LNCAP (cell line): ENCODE results near the gene DCTN4.
A peak's percentile ranks its signal among the peaks of the same experiment; 100 is the strongest.

Experiments
- TF ChIP-seq, protein P1 (sequence below): fragments of 450-650 bp; IDR thresholded peaks from 2 replicates; pipeline ENCODE4 v1.5.1; 2017; ENCODE audit warnings: mild to moderate bottlenecking

Gene DCTN4

DNA sequence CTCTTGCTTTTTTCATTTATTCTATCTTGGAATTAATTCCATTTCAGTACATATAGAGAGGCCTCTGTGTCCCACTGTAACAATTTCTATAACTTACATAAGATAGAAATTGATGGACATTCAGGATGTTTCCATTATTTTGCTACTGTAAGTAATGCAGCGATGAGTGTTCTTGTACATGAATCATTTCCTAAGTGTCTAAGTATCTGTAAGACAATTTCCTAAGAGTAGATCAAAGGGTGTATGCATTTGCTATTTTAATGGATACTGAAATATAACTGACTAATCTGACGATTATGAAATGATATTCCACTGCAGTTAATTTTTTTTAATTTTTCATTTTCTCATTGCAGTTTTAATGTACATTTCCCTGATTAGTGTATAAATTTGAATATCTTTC lies 35.0 kb downstream of the DCTN4 start:
- TF ChIP-seq, protein P1, sequence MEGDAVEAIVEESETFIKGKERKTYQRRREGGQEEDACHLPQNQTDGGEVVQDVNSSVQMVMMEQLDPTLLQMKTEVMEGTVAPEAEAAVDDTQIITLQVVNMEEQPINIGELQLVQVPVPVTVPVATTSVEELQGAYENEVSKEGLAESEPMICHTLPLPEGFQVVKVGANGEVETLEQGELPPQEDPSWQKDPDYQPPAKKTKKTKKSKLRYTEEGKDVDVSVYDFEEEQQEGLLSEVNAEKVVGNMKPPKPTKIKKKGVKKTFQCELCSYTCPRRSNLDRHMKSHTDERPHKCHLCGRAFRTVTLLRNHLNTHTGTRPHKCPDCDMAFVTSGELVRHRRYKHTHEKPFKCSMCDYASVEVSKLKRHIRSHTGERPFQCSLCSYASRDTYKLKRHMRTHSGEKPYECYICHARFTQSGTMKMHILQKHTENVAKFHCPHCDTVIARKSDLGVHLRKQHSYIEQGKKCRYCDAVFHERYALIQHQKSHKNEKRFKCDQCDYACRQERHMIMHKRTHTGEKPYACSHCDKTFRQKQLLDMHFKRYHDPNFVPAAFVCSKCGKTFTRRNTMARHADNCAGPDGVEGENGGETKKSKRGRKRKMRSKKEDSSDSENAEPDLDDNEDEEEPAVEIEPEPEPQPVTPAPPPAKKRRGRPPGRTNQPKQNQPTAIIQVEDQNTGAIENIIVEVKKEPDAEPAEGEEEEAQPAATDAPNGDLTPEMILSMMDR = no peak

DNA sequence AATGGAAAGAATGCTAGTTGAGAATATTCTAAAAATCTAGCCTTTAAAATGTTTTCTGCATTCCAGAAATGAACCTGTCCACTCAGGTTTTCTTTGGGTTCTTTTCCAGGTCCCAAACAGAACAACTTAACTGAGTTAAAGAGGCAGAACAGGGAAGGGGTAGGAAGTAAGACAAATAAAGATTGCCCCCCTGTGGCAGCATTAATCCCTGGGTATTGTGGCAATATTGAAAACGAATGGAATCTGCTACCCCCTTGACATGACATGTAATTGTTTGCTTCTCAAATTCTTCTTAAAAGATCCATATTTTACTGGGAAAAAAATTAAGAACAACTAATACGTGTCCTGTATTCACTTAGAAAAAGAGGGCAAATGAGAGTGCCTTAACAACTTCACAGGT lies 48.7 kb downstream of the DCTN4 start:
- TF ChIP-seq, protein P1 = peak; percentile 23; the same call in 1 of the 2 replicates

DNA sequence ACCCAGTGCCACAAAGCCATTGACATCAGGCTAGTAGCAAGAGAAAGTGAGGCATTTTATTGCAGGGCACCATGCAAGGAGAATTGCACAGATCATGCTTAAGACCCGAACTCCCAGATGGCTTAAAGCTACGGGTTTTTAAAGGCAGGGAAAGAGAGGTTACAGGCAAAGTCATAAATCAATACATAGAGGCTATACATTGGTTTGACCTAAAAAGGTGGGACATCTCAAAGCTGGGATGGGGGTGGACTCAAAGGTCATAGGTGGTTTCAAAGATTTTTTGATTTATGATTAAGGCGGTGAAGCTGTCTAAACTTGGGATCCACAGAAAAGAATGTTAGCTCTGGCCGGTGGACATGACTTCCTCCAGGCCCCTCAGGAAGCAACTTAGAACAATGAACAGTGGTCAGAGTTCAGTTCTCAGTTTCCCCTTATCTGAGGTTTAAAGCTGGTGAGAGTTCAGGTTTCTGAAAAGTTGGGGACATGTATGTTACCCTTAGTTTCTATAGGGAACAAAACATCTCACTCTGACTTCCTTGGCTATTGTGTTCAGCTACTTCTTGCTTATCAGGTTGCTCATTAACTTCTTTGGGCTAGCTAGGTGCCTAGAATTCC lies 51.9 kb downstream of the DCTN4 start:
- TF ChIP-seq, protein P1 = no peak

DNA sequence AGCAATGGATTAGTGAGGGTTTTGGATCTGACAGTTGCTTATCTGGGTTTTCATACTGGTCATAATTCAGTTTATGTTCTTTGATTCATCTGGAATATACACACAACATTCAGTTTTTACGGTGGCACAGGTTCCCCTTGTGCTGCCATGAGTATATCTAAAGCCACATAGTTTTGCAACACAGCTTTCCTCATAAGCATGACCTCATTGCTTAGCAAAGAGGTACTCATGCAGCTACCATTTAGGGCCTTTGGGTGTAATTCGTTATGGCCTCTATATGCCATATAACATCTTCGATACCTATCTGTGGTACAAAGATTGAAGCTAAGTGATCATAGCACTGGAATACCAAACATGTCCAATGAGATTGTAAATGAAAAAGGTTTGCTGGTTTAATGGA lies 55.1 kb downstream of the DCTN4 start:
- TF ChIP-seq, protein P1 = no peak

DNA sequence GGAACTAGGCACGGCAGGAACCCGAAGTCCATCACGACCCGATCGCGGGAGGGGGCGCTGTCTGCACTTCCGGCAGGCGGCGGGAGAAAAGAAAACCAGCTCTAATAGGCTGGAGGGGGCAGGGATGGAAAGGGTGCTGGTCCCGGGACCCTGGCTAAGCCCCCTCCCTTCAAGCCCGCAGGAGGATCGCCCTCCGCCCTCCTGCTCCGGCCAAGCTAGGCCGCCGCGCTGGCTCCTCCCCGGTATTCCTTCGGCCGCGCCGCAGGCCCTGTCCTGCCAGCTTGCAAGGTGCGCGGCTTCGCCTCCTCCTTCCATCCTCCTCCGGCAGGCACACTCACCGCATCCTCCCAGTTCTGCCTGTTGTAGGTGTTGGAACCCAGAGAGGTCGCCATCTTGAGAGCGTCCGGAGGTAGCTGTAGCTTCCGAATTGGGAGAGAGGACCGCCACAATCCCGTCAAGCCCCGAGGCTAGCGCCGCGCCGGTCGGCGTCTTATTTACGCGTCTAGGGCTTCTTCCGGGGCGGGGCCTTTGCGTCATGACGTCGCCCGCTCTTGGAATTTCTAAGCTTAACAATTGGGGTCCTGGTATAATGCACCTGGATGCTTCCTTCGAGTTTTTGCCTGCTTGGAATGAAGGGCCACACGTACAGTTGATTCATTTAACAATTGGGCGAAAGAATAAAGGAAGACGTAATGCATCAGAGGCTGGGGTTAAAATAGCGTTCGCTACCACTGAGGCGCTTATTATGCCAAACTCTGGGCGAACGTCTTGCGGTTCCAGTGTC lies 58.0 kb downstream of the DCTN4 start, which contains the start of gene RBM22:
RBM22 (minus strand) TSS at position 469 of the 784 bp plus-strand sequence; CDS start at position 392, 77 bp downstream.
- TF ChIP-seq, protein P1 = peak; percentile 67

DNA sequence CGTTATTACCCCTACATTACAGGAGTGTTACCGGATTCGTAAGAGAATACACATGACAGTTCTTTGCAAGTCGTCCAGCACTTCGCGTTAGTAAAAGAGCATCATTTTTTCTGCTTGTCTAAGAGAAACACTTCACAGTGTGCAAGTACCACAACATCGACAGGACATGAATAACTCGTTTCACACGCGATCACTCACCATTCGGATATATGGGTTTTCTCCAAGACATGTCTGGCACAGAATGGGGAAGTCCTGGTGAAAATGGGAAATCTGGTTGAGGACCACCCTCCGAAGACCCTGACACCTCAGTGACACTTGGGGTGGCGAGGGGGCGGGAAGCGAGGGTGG lies 58.6 kb downstream of the DCTN4 start:
- TF ChIP-seq, protein P1 = no peak

DNA sequence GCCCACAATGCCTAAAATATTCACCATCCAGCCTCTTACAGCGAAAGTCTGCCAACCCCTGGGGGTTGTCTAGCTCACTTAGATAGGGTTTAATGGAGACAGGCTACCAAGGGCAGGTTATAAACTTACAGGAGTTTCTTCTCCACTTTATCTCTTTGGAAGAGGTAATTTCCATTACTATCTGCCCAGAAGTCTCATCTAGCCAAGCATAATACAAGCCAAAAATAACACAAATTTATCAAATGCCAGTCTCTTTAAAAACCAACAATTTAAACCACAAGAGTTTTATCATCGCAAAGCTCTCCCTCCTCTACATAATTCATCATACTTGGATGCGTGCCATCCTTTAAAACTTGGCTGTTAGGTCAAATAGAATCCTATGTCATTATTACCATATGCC lies 64.2 kb downstream of the DCTN4 start:
- TF ChIP-seq, protein P1 = no peak
